Dermis lymphatic vessel endothelial cell (primary cell): ENCODE data around the gene LY6G6C. TPM values are rescaled to one million over a fixed set of nuclear protein-coding genes. Genes with fewer than 3 reads are reported as not detected.

Experiments used
- total RNA-seq: library from RNA; depleted of rRNA; stranded (reverse); fragments of >200 nt; gene quantifications from 2 replicates; pipeline ENCODE4 v1.2.1, GENCODE V29; 2014

Gene LY6G6C
- total RNA-seq = not detected in 2 replicates

GRCh38 chr6:31721351-31722020, at the start of gene LY6G6C:
Gene LY6G6C, minus strand, starts transcription at chr6:31721746. Its CDS starts 67 bp downstream, at chr6:31721679.

GRCh38 chr6:31762356-31762755, 40.8 kb upstream of the LY6G6C start, which contains the start of gene SAPCD1:
Gene SAPCD1, plus strand, starts transcription at chr6:31762656. Its CDS starts 399 bp downstream, at chr6:31763055.

GRCh38 chr6:31739639-31740396, 18.3 kb upstream of the LY6G6C start, which contains the start of gene MSH5:
Gene MSH5, plus strand, starts transcription at chr6:31740005. Its CDS starts 462 bp downstream, at chr6:31740467.

GRCh38 chr6:31736021-31736767, 14.6 kb upstream of the LY6G6C start, which contains the start of gene CLIC1:
Gene CLIC1, minus strand, starts transcription at chr6:31736530. Its CDS starts 230 bp downstream, at chr6:31736300.

GRCh38 chr6:31728767-31729514, 7.4 kb upstream of the LY6G6C start, which contains the start of gene DDAH2:
Gene DDAH2, minus strand, starts transcription at chr6:31729299. Its CDS starts 138 bp downstream, at chr6:31729161.

GRCh38 chr6:31723245-31723979, 1.9 kb upstream of the LY6G6C start, which contains the start of gene MPIG6B:
Gene MPIG6B, plus strand, starts transcription at chr6:31723373. Its CDS starts 11 bp downstream, at chr6:31723384.

GRCh38 chr6:31715022-31715958, 6.3 kb downstream of the LY6G6C start, which contains the start of gene LY6G6D:
Gene LY6G6D, plus strand, starts transcription at chr6:31715348. Its CDS starts 8 bp downstream, at chr6:31715356.

GRCh38 chr6:31706599-31706998, 14.9 kb downstream of the LY6G6C start, which contains the start of gene LY6G6F:
Gene LY6G6F, plus strand, starts transcription at chr6:31706866. Its CDS starts 41 bp downstream, at chr6:31706907.

GRCh38 chr6:31702819-31703716, 18.5 kb downstream of the LY6G6C start, which contains the start of gene ABHD16A:
Gene ABHD16A, minus strand, starts transcription at chr6:31703324. Its CDS starts 43 bp downstream, at chr6:31703281.

GRCh38 chr6:31680226-31681134, 41.1 kb downstream of the LY6G6C start, which contains the start of gene LY6G5C:
Gene LY6G5C, minus strand, starts transcription at chr6:31681067. Its CDS starts 694 bp downstream, at chr6:31680373.

GRCh38 chr6:31669676-31670075, 51.9 kb downstream of the LY6G6C start, which contains the start of gene LY6G5B:
Gene LY6G5B, plus strand, starts transcription at chr6:31669976. Its CDS starts 975 bp downstream, at chr6:31670951.

Other genes with a start within 250 kb of the LY6G6C start
- 7.5 and 7.9 TPM in 2 replicates for gene MICB, start 223.6 kb downstream of the LY6G6C start, total RNA-seq
- gene MCCD1, start 192.8 kb downstream of the LY6G6C start, total RNA-seq = not detected in 2 replicates
- gene DDX39B, start 179.7 kb downstream of the LY6G6C start, total RNA-seq = 269 and 380 TPM in 2 replicates
- 0.11 and 0.17 TPM in 2 replicates for gene ATP6V1G2, start 175.1 kb downstream of the LY6G6C start, total RNA-seq
- gene NFKBIL1, start 174.1 kb downstream of the LY6G6C start, total RNA-seq = 25.3 and 25.9 TPM in 2 replicates
- not detected in 2 replicates for gene LTA, start 149.5 kb downstream of the LY6G6C start, total RNA-seq
- gene TNF, start 146.2 kb downstream of the LY6G6C start, total RNA-seq = not detected in 2 replicates
- gene LTB, start 139.3 kb downstream of the LY6G6C start, total RNA-seq = 2.9 and 3.2 TPM in 2 replicates
- gene LST1, start 135.5 kb downstream of the LY6G6C start, total RNA-seq = 0.11 and 0.26 TPM in 2 replicates
- gene NCR3, start 128.7 kb downstream of the LY6G6C start, total RNA-seq = not detected in 2 replicates
- 0.17 TPM in 1 of 2 replicates, not detected in the other for gene AIF1, start 106.5 kb downstream of the LY6G6C start, total RNA-seq
- gene PRRC2A, start 101.0 kb downstream of the LY6G6C start, total RNA-seq = 21.8 and 25.5 TPM in 2 replicates
- 105 and 110 TPM in 2 replicates for gene BAG6, start 69.1 kb downstream of the LY6G6C start, total RNA-seq
- 0.52 and 0.54 TPM in 2 replicates for gene APOM, start 65.9 kb downstream of the LY6G6C start, total RNA-seq
- 22.6 and 24.2 TPM in 2 replicates for gene C6orf47, start 61.0 kb downstream of the LY6G6C start, total RNA-seq
- gene GPANK1, start 56.7 kb downstream of the LY6G6C start, total RNA-seq = 14.0 and 14.5 TPM in 2 replicates
- 71.8 and 77.7 TPM in 2 replicates for gene CSNK2B, start 55.7 kb downstream of the LY6G6C start, total RNA-seq
- gene LY6G5B, start 51.8 kb downstream of the LY6G6C start, total RNA-seq = 1.4 and 1.9 TPM in 2 replicates
- 1.4 and 1.5 TPM in 2 replicates for gene LY6G5C, start 40.7 kb downstream of the LY6G6C start, total RNA-seq
- 52.7 and 62.4 TPM in 2 replicates for gene ABHD16A, start 18.4 kb downstream of the LY6G6C start, total RNA-seq
- gene LY6G6F, start 14.9 kb downstream of the LY6G6C start, total RNA-seq = not detected in 2 replicates
- not detected in 2 replicates for gene LY6G6D, start 6.4 kb downstream of the LY6G6C start, total RNA-seq
- gene MPIG6B, start 1.6 kb upstream of the LY6G6C start, total RNA-seq = not detected in 2 replicates
- 122 and 139 TPM in 2 replicates for gene DDAH2, start 7.6 kb upstream of the LY6G6C start, total RNA-seq
- 545 and 566 TPM in 2 replicates for gene CLIC1, start 14.8 kb upstream of the LY6G6C start, total RNA-seq
- gene MSH5, start 18.3 kb upstream of the LY6G6C start, total RNA-seq = 2.3 and 3.0 TPM in 2 replicates
- gene SAPCD1, start 40.9 kb upstream of the LY6G6C start, total RNA-seq = 2.2 and 8.0 TPM in 2 replicates
- 0.09 and 0.22 TPM in 2 replicates for gene VWA7, start 55.6 kb upstream of the LY6G6C start, total RNA-seq
- 31.2 and 36.4 TPM in 2 replicates for gene VARS1, start 74.0 kb upstream of the LY6G6C start, total RNA-seq
- 22.2 and 26.3 TPM in 2 replicates for gene LSM2, start 85.2 kb upstream of the LY6G6C start, total RNA-seq
- 1.2 and 1.5 TPM in 2 replicates for gene HSPA1L, start 93.5 kb upstream of the LY6G6C start, total RNA-seq
- gene HSPA1A, start 93.8 kb upstream of the LY6G6C start, total RNA-seq = 78.6 and 81.2 TPM in 2 replicates
- gene HSPA1B, start 106.0 kb upstream of the LY6G6C start, total RNA-seq = 16.9 and 34.6 TPM in 2 replicates
- 43.3 and 54.0 TPM in 2 replicates for gene NEU1, start 141.1 kb upstream of the LY6G6C start, total RNA-seq
- not detected in 2 replicates for gene SLC44A4, start 157.3 kb upstream of the LY6G6C start, total RNA-seq
- gene EHMT2, start 176.0 kb upstream of the LY6G6C start, total RNA-seq = 24.9 and 29.6 TPM in 2 replicates
- 2.4 and 2.8 TPM in 2 replicates for gene ZBTB12, start 180.3 kb upstream of the LY6G6C start, total RNA-seq
- 0.17 and 0.22 TPM in 2 replicates for gene C2, start 206.0 kb upstream of the LY6G6C start, total RNA-seq
- gene CFB, start 224.3 kb upstream of the LY6G6C start, total RNA-seq = 0.09 and 0.22 TPM in 2 replicates
- 68.1 and 76.8 TPM in 2 replicates for gene NELFE, start 237.2 kb upstream of the LY6G6C start, total RNA-seq
- 23.6 and 24.9 TPM in 2 replicates for gene SKIC2, start 237.4 kb upstream of the LY6G6C start, total RNA-seq